Nephron progenitor cell (in vitro differentiated cells): ENCODE measurements around the gene STK38L.
"Not testable (repeated sequence)": the region's sequence is repeated elsewhere in the genome, so short reads cannot be mapped to it uniquely, and the experiment has no call there.

Experiments
- DNase-seq: peaks from one replicate; pipeline ENCODE4 v3.0.0; 2021
- H3K27ac Mint-ChIP-seq: 2 replicates; pipeline ENCODE4 v1.8.0; 2021; ENCODE audit warnings: mild to moderate bottlenecking, moderate library complexity, mixed read lengths
- H3K27me3 Mint-ChIP-seq: 2 replicates; pipeline ENCODE4 v1.8.0; 2021; ENCODE audit warnings: mild to moderate bottlenecking, low read depth, mixed read lengths; ENCODE audit not compliant: poor library complexity
- H3K36me3 Mint-ChIP-seq: 2 replicates; pipeline ENCODE4 v1.8.0; 2021; ENCODE audit warnings: low read depth, mixed read lengths
- H3K4me1 Mint-ChIP-seq: 2 replicates; pipeline ENCODE4 v1.8.0; 2021; ENCODE audit warnings: mixed read lengths
- H3K4me3 Mint-ChIP-seq: 2 replicates; pipeline ENCODE4 v1.8.0; 2021; ENCODE audit warnings: mild to moderate bottlenecking, moderate library complexity, mixed read lengths
- H3K9me3 Mint-ChIP-seq: 2 replicates; pipeline ENCODE4 v1.8.0; 2021; ENCODE audit warnings: mild to moderate bottlenecking, moderate library complexity, mixed read lengths
- CTCF ChIP-seq: fragments of 200-600 bp; sonication (generic); IDR thresholded peaks from 2 replicates; pipeline ENCODE4 v1.5.0; 2021; ENCODE audit warnings: antibody characterized with exemption

STK38L gene

GRCh38 chr12:27220055-27220987 is 23.8 kb upstream of the STK38L start:
- TF ChIP-seq CTCF, result no peak
- H3K9me3 Mint-ChIP-seq, result no peaks in the 10 kb centered on the region
- no peak for DNase-seq
- H3K4me3 Mint-ChIP-seq, result no peak overlapping the region
- no peaks in the 10 kb centered on the region for H3K4me1 Mint-ChIP-seq
- no peaks in the 10 kb centered on the region for H3K27me3 Mint-ChIP-seq
- H3K36me3 Mint-ChIP-seq, result no peaks in the 10 kb centered on the region
- no peak overlapping the region for H3K27ac Mint-ChIP-seq

DNA sequence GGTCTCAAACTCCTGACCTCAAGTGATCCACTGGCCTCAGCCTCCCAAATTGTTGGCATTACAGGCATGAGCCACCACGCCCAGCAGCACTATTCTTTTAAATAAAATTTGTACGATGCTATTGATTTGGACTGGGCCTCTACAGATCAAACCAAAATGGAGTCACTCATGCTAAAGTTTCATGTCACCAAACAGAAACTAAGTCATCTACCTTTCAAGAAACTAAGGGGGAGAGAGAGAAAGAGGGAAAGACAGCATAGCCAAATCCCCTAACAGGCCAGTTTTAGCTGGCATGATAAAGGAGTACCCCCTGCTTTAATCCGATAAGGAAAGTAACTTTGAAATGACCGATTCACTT is 23.1 kb upstream of the STK38L start:
- H3K27me3 Mint-ChIP-seq, result no peaks in the 10 kb centered on the region
- no peak for DNase-seq
- peaks cover 2% of the 10 kb centered on the region for H3K4me1 Mint-ChIP-seq
- TF ChIP-seq CTCF, result no peak
- H3K27ac Mint-ChIP-seq, result no peak overlapping the region
- no peaks in the 10 kb centered on the region for H3K9me3 Mint-ChIP-seq
- no peak overlapping the region for H3K4me3 Mint-ChIP-seq
- no peaks in the 10 kb centered on the region for H3K36me3 Mint-ChIP-seq

DNA sequence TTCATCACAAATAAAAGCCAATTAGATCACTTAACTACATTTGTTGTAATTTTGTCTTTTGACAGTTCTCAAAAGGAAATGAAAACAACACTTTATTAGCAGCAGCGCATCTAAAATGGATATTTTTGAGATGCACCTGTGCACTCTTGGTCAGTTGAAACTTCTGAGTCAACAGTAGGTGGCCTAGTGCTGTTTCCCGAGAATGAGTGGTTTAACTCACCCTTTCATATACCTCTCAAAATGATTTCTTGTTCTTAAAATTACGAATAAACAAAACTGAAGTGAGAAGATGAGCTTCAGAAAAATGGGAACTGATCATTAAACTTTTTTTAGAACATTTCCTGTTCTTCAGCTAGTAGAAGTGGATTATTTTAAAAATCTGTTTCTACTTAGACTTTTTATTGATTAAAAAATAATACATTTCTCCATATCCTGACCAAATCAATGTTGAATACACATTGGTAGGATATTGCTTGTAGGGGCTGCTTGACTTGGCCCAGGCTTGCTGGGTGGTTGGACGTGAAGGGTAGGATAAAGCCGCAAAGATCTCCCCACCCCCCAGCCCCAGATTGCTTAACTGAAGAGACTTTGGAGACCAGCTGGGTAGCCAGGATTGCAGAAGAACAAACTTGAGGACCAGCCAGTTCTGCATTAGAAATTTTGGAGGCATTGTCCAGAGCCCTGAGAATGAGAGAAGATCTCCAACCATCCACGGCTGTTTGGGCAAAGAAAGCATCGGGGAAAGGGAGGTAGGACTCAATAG is 22.3 kb upstream of the STK38L start:
- Mint-ChIP-seq H3K4me1 (peaks cover 10% of the 10 kb centered on the region), H3K9me3 (no peaks in the 10 kb centered on the region), H3K4me3 (no peak overlapping the region), H3K27ac (no peak overlapping the region), H3K36me3 (no peaks in the 10 kb centered on the region), H3K27me3 (no peaks in the 10 kb centered on the region)
- TF ChIP-seq CTCF, result no peak
- no peak for DNase-seq

DNA sequence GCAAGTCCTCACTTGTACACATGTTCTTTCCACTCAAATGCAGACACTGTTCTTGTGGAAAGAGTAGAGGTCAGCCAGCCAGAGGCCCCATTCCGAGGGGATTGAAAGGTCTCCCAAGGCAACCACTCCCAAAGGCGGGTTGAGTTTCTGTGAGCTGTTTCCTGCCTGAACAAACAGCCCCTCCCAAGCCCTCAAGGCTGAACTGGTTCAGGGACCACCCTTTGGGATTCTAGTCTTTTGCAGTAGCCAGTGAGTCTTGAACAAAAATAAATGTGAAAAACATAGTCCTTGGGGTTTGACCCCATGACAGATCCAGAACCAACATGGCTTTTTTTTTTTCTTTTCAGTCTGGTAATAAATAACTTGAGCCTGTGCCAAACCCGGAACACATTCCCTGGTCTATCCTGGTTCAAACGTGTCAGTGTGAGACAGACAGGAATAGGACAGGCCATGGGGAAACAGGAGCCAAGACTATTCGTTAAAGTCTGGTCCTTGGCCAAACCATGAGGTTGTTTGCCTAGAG is 17.6 kb upstream of the STK38L start:
- H3K27me3 Mint-ChIP-seq, result peaks cover 11% of the 10 kb centered on the region

GRCh38 chr12:27229367-27229766 is 14.7 kb upstream of the STK38L start:
- Mint-ChIP-seq H3K27me3 (peaks cover 14% of the 10 kb centered on the region), H3K36me3 (no peaks in the 10 kb centered on the region), H3K9me3 (no peaks in the 10 kb centered on the region), H3K4me3 (no peak overlapping the region), H3K4me1 (peaks cover 13% of the 10 kb centered on the region), H3K27ac (no peak overlapping the region)
- no peak for DNase-seq
- no peak for TF ChIP-seq CTCF

More for the DNA sequence above, 17.6 kb upstream of the STK38L start:
- H3K4me3 Mint-ChIP-seq, result no peak overlapping the region
- H3K27ac Mint-ChIP-seq, result no peak overlapping the region
- H3K4me1 Mint-ChIP-seq, result peaks cover 13% of the 10 kb centered on the region
- H3K9me3 Mint-ChIP-seq, result no peaks in the 10 kb centered on the region
- DNase-seq, result no peak
- no peaks in the 10 kb centered on the region for H3K36me3 Mint-ChIP-seq
- TF ChIP-seq CTCF, result no peak

GRCh38 chr12:27231374-27231773 is 12.7 kb upstream of the STK38L start:
- not testable (repeated sequence) for H3K36me3 Mint-ChIP-seq, DNase-seq, H3K4me1 Mint-ChIP-seq, H3K9me3 Mint-ChIP-seq, H3K4me3 Mint-ChIP-seq, H3K27ac Mint-ChIP-seq
- peaks cover 14% of the 10 kb centered on the region for H3K27me3 Mint-ChIP-seq
